HTERT RPE-1 (cell line): ENCODE data around the gene SERTAD1.

Source experiments
- in situ Hi-C: fragments of 300-500 bp; cut with MboI; formaldehyde crosslinking; loops from 4 replicates; pipeline ENCODE4 v1.14.3; 2020; ENCODE audit warnings: low sequenced_read_pairs

The SERTAD1 gene

GRCh38 chr19:40380199-40381037 is 45.4 kb downstream of the SERTAD1 start:
- in situ Hi-C loops = no loop called here

GRCh38 chr19:40379446-40380198 is 46.2 kb downstream of the SERTAD1 start:
- in situ Hi-C loops = no loop called here

GRCh38 chr19:40378509-40378908 is 47.3 kb downstream of the SERTAD1 start:
- in situ Hi-C loops = no loop called here

- in situ Hi-C loops = no loop called here
These were observed 47.9 kb downstream of the SERTAD1 start for GRCh38 chr19:40377876-40378385.

GRCh38 chr19:40376286-40376862 is 49.4 kb downstream of the SERTAD1 start:
- in situ Hi-C loops = no loop called here

GRCh38 chr19:40374084-40374483 is 51.7 kb downstream of the SERTAD1 start:
- in situ Hi-C loops = no loop called here

GRCh38 chr19:40371802-40372122 is 54.0 kb downstream of the SERTAD1 start:
- in situ Hi-C loops = no loop called here
